H9 (cell line): ENCODE measurements around the gene ASMT. TPM values are rescaled to one million over a fixed set of nuclear protein-coding genes. Genes with fewer than 3 reads are reported as not detected.

Experiments
- DNase-seq: peaks from one replicate; pipeline ENCODE4 v3.0.0-alpha.2; 2017
- H2AFZ ChIP-seq: one replicate; pipeline ENCODE4 v1.6.1; 2013; ENCODE audit warnings: mild to moderate bottlenecking, low read length, control low read depth, moderate library complexity
- H2AK5ac ChIP-seq: 2 replicates; pipeline ENCODE4 v1.6.1; 2013; ENCODE audit warnings: low read length, control low read depth, mixed read lengths; ENCODE audit not compliant: insufficient read length
- H2BK120ac ChIP-seq: one replicate; pipeline ENCODE4 v1.6.1; 2013; ENCODE audit warnings: low read depth, mild to moderate bottlenecking, low read length, control low read depth, inconsistent platforms; ENCODE audit not compliant: poor library complexity, severe bottlenecking
- H2BK12ac ChIP-seq: 2 replicates; pipeline ENCODE4 v1.6.1; 2013; ENCODE audit warnings: low read length, control low read depth, mixed read lengths, low read depth; ENCODE audit not compliant: insufficient read length
- H2BK15ac ChIP-seq: 2 replicates; pipeline ENCODE4 v1.6.1; 2013; ENCODE audit warnings: low read depth, low read length, control low read depth
- H2BK20ac ChIP-seq: one replicate; pipeline ENCODE4 v1.6.1; 2013; ENCODE audit warnings: low read depth, mild to moderate bottlenecking, low read length, control low read depth, inconsistent platforms; ENCODE audit not compliant: poor library complexity, severe bottlenecking
- H2BK5ac ChIP-seq: 2 replicates; pipeline ENCODE4 v1.6.1; 2013; ENCODE audit warnings: low read length, control low read depth, mixed read lengths; ENCODE audit not compliant: insufficient read length
- H3K14ac ChIP-seq: 2 replicates; pipeline ENCODE4 v1.6.1; 2013; ENCODE audit warnings: low read length, control low read depth; ENCODE audit not compliant: insufficient read depth
- H3K18ac ChIP-seq: 2 replicates; pipeline ENCODE4 v1.6.1; 2013; ENCODE audit warnings: low read depth, mild to moderate bottlenecking, mixed read lengths, low read length, control low read depth; ENCODE audit not compliant: insufficient read length
- H3K23ac ChIP-seq: 2 replicates; pipeline ENCODE4 v1.6.1; 2013; ENCODE audit warnings: low read length, control low read depth, mixed read lengths, low read depth; ENCODE audit not compliant: insufficient read length
- H3K23me2 ChIP-seq: 2 replicates; pipeline ENCODE4 v1.6.1; 2013; ENCODE audit warnings: low read depth, mild to moderate bottlenecking, mixed read lengths, low read length, control low read depth; ENCODE audit not compliant: insufficient read length, poor library complexity, severe bottlenecking
- H3K27ac ChIP-seq: 2 replicates; pipeline ENCODE4 v1.5.1; 2013; ENCODE audit warnings: low read length, control low read depth, mixed read lengths, low read depth; ENCODE audit not compliant: insufficient read length
- H3K27me3 ChIP-seq: 2 replicates; pipeline ENCODE4 v1.6.1; 2013; ENCODE audit warnings: low read length, control low read depth, inconsistent platforms; ENCODE audit not compliant: insufficient read depth
- H3K4ac ChIP-seq: 2 replicates; pipeline ENCODE4 v1.6.1; 2013; ENCODE audit warnings: low read depth, mild to moderate bottlenecking, control low read depth, inconsistent platforms, low read length, moderate library complexity
- H3K4me1 ChIP-seq: 2 replicates; pipeline ENCODE4 v1.6.1; 2013; ENCODE audit warnings: low read length, control low read depth, inconsistent platforms; ENCODE audit not compliant: insufficient read depth
- H3K4me2 ChIP-seq: 2 replicates; pipeline ENCODE4 v1.6.1; 2013; ENCODE audit warnings: low read length, control low read depth, mixed read lengths; ENCODE audit not compliant: insufficient read length, insufficient read depth
- H3K56ac ChIP-seq: 2 replicates; pipeline ENCODE4 v1.6.1; 2013; ENCODE audit warnings: low read depth, mild to moderate bottlenecking, mixed read lengths, low read length, control low read depth; ENCODE audit not compliant: insufficient read length
- H3K79me1 ChIP-seq: 2 replicates; pipeline ENCODE4 v1.6.1; 2013; ENCODE audit warnings: low read depth, mild to moderate bottlenecking, moderate library complexity, low read length, control low read depth, inconsistent platforms; ENCODE audit not compliant: insufficient read depth, poor library complexity, severe bottlenecking
- H3K79me2 ChIP-seq: 2 replicates; pipeline ENCODE4 v1.6.1; 2013; ENCODE audit warnings: low read length, control low read depth, inconsistent platforms; ENCODE audit not compliant: insufficient read depth
- H3K9ac ChIP-seq: 2 replicates; pipeline ENCODE4 v1.6.1; 2013; ENCODE audit warnings: low read length, control low read depth, mixed read lengths; ENCODE audit not compliant: insufficient read length; ENCODE audit errors: extremely low read depth
- H3K9me3 ChIP-seq: one replicate; pipeline ENCODE4 v1.6.1; 2013; ENCODE audit warnings: low read depth, low read length, inconsistent platforms; ENCODE audit not compliant: control insufficient read depth
- H3T11ph ChIP-seq: one replicate; pipeline ENCODE4 v1.6.1; 2013; ENCODE audit warnings: mild to moderate bottlenecking, low read length, control low read depth, inconsistent platforms
- H4K20me1 ChIP-seq: one replicate; pipeline ENCODE4 v1.6.1; 2013; ENCODE audit not compliant: control insufficient read depth, insufficient read length, insufficient read depth
- H4K5ac ChIP-seq: 2 replicates; pipeline ENCODE4 v1.6.1; 2013; ENCODE audit warnings: low read depth, mild to moderate bottlenecking, mixed read lengths, low read length, control low read depth; ENCODE audit not compliant: insufficient read length
- H4K8ac ChIP-seq: replicated peaks from 2 replicates; pipeline ENCODE4 v1.6.1; 2013; ENCODE audit warnings: low read length, control low read depth, mixed read lengths, low read depth; ENCODE audit not compliant: insufficient read length
- H4K91ac ChIP-seq: 2 replicates; pipeline ENCODE4 v1.6.1; 2013; ENCODE audit warnings: low read depth, mild to moderate bottlenecking, moderate library complexity, mixed read lengths, low read length, control low read depth; ENCODE audit not compliant: insufficient read length
- H3K27ac Mint-ChIP-seq, 3 experiments: 2 replicates in 2 of 3; 3 replicates in 1 of 3; pipeline ENCODE4 v1.8.0; 2020 to 2021; ENCODE audit warnings: mixed read lengths in 3 of 3, mild to moderate bottlenecking in 1 of 3, moderate library complexity in 1 of 3
- H3K27me3 Mint-ChIP-seq: 2 replicates; pipeline ENCODE4 v1.8.0; 2021; ENCODE audit warnings: low read depth, mild to moderate bottlenecking, moderate library complexity, mixed read lengths
- H3K36me3 Mint-ChIP-seq, 3 experiments: 2 replicates in 2 of 3; 3 replicates in 1 of 3; pipeline ENCODE4 v1.8.0; 2020 to 2021; ENCODE audit warnings: low read depth in 3 of 3, mixed read lengths in 3 of 3; ENCODE audit not compliant: insufficient read depth in 1 of 3
- H3K4me1 Mint-ChIP-seq, 2 experiments: 2 replicates each; pipeline ENCODE4 v1.8.0; 2020; ENCODE audit warnings: mixed read lengths in 2 of 2
- H3K4me3 Mint-ChIP-seq, 2 experiments: 2 replicates in 1 of 2; 3 replicates in 1 of 2; pipeline ENCODE4 v1.8.0; 2020 to 2021; ENCODE audit warnings: mild to moderate bottlenecking in 2 of 2, mixed read lengths in 2 of 2, moderate library complexity in 1 of 2
- H3K9me3 Mint-ChIP-seq, 2 experiments: 2 replicates in 1 of 2; 3 replicates in 1 of 2; pipeline ENCODE4 v1.8.0; 2020; ENCODE audit warnings: mild to moderate bottlenecking in 2 of 2, mixed read lengths in 2 of 2, moderate library complexity in 1 of 2
- CTCF ChIP-seq: fragments of 200-600 bp; sonication (generic); conservative IDR thresholded peaks from 3 replicates; pipeline ENCODE4 v1.8.0; 2021; ENCODE audit warnings: antibody characterized with exemption, mild to moderate bottlenecking
- WGBS: extraction: QIAGEN DNeasy Blood & Tissue Kit; methylation state at CpG from one replicate; pipeline ENCODE4 v1.1.7; 2013; ENCODE audit warnings: missing lambda C conversion rate, low lambda C conversion rate, mixed read lengths; ENCODE audit not compliant: insufficient read length; ENCODE audit errors: extremely low coverage; 5-methylcytosine and 5-hydroxymethylcytosine counted together
- total RNA-seq: library from RNA; stranded (reverse); gene quantifications from 2 replicates; pipeline ENCODE4 v1.2.1, GENCODE V29; 2021

The ASMT gene
- total RNA-seq, 1 experiment from 2014 or later, result 1.4 TPM

GRCh38 chrX:1673337-1673736 lies 58.5 kb downstream of the ASMT start:
- Histone ChIP-seq H2BK120ac (no peak overlapping the region), H3K9me3 (no peaks in the 10 kb centered on the region), H3T11ph (no peak overlapping the region), H4K8ac (no peak overlapping the region), H2AFZ (no peak overlapping the region), H2AK5ac (no peak overlapping the region), H2BK20ac (no peak overlapping the region), H3K27ac (no peak overlapping the region), H4K5ac (no peak overlapping the region), H3K23ac (no peak overlapping the region), H3K23me2 (no peaks in the 10 kb centered on the region), H3K79me2 (no peaks in the 10 kb centered on the region), H3K56ac (no peak overlapping the region), H3K27me3 (no peaks in the 10 kb centered on the region), H2BK12ac (no peak overlapping the region), H3K9ac (no peak overlapping the region), H3K79me1 (no peaks in the 10 kb centered on the region), H3K4me1 (no peaks in the 10 kb centered on the region), H2BK15ac (no peak overlapping the region), H3K4ac (no peak overlapping the region), H3K18ac (no peak overlapping the region), H3K14ac (no peak overlapping the region), H2BK5ac (no peak overlapping the region), H3K4me2 (no peak overlapping the region), H4K20me1 (no peaks in the 10 kb centered on the region), H4K91ac (no peak overlapping the region)
- peak; percentile 92 for TF ChIP-seq CTCF
- peaks cover under 1 to 1% of the 10 kb centered on the region in 2 experiments; a peak in 2 of 4 replicates for H3K4me1 Mint-ChIP-seq
- WGBS, result no CpG with 5 or more reads among the region's 7 CpGs
- peaks cover 0 to 10% (median 3%) of the 10 kb centered on the region in 3 experiments; a peak in 2 of 7 replicates for H3K36me3 Mint-ChIP-seq
- DNase-seq, result peak; percentile 55
- no peaks in the 10 kb centered on the region for H3K27me3 Mint-ChIP-seq
- H3K4me3 Mint-ChIP-seq, result no peak overlapping the region
- peak overlapping the region in 1 of 3 experiments; percentile 75; a peak in 2 of 7 replicates for H3K27ac Mint-ChIP-seq
- peaks cover 0 to 3% of the 10 kb centered on the region in 2 experiments; a peak in 2 of 5 replicates for H3K9me3 Mint-ChIP-seq
